Measurements from ENCODE around the gene MET. TPM values are rescaled to one million over a fixed set of nuclear protein-coding genes. Genes with fewer than 3 reads are reported as not detected.
"Not testable (repeated sequence)": the region's sequence is repeated elsewhere in the genome, so short reads cannot be mapped to it uniquely, and the experiment has no call there.

The MET gene
- total RNA-seq, 1 experiment from 2014 or later, result 80.5 TPM

- DNase-seq (ENCODE audit: extremely low read depth, low read depth), result no peak
These were observed 69.8 kb downstream of the MET start for GRCh38 chr7:116741625-116742316.

- no peak for DNase-seq (ENCODE audit: extremely low read depth, low read depth)
These were observed 70.6 kb downstream of the MET start for GRCh38 chr7:116742641-116743040.

- not testable (repeated sequence) for DNase-seq (ENCODE audit: extremely low read depth, low read depth)
These were observed 71.8 kb downstream of the MET start for GRCh38 chr7:116743835-116744234.

- not testable (repeated sequence) for DNase-seq (ENCODE audit: extremely low read depth, low read depth)
These were observed 74.4 kb downstream of the MET start for GRCh38 chr7:116746388-116746787.

GRCh38 chr7:116751070-116751469 is 79.1 kb downstream of the MET start:
- DNase-seq (ENCODE audit: extremely low read depth, low read depth), result not testable (repeated sequence)

- DNase-seq (ENCODE audit: extremely low read depth, low read depth), result no peak
These were observed 80.5 kb downstream of the MET start for GRCh38 chr7:116752305-116753074.

- DNase-seq (ENCODE audit: extremely low read depth, low read depth), result no peak
These were observed 81.1 kb downstream of the MET start for GRCh38 chr7:116753130-116753529.

- no peak for DNase-seq (ENCODE audit: extremely low read depth, low read depth)
These were observed 82.2 kb downstream of the MET start for GRCh38 chr7:116754186-116754585.

- DNase-seq (ENCODE audit: extremely low read depth, low read depth), result no peak
These were observed 85.3 kb downstream of the MET start for GRCh38 chr7:116757283-116757682.

GRCh38 chr7:116759642-116760041 is 87.6 kb downstream of the MET start:
- not testable (repeated sequence) for DNase-seq (ENCODE audit: extremely low read depth, low read depth)

- DNase-seq (ENCODE audit: extremely low read depth, low read depth), result no peak
These were observed 91.0 kb downstream of the MET start for GRCh38 chr7:116762971-116763370.

GRCh38 chr7:116763647-116764046 is 91.7 kb downstream of the MET start:
- no peak for DNase-seq (ENCODE audit: extremely low read depth, low read depth)

- no peak for DNase-seq (ENCODE audit: extremely low read depth, low read depth)
These were observed 94.9 kb downstream of the MET start for GRCh38 chr7:116766881-116767280.

GRCh38 chr7:116769546-116769945 is 97.5 kb downstream of the MET start:
- DNase-seq (ENCODE audit: extremely low read depth, low read depth), result no peak

GRCh38 chr7:116770941-116771340 is 98.9 kb downstream of the MET start:
- no peak for DNase-seq (ENCODE audit: extremely low read depth, low read depth)

- no peak for DNase-seq (ENCODE audit: extremely low read depth, low read depth)
These were observed 99.6 kb downstream of the MET start for GRCh38 chr7:116771640-116772039.

GRCh38 chr7:116772423-116772863 is 100.4 kb downstream of the MET start:
- no peak for DNase-seq (ENCODE audit: extremely low read depth, low read depth)

GRCh38 chr7:116772926-116773749 is 101.1 kb downstream of the MET start:
- no peak for DNase-seq (ENCODE audit: extremely low read depth, low read depth)

- no peak for DNase-seq (ENCODE audit: extremely low read depth, low read depth)
These were observed 104.0 kb downstream of the MET start for GRCh38 chr7:116776046-116776445.

GRCh38 chr7:116776610-116777289 is 104.8 kb downstream of the MET start:
- DNase-seq (ENCODE audit: extremely low read depth, low read depth), result no peak
